ENCODE data around the gene THY1.

THY1 gene

GRCh38 chr11:119369132-119369925, 53.6 kb downstream of the THY1 start:
- DNase-seq (ENCODE audit: low spot score): no peak

GRCh38 chr11:119368121-119369034, 54.6 kb downstream of the THY1 start:
- no peak for DNase-seq (ENCODE audit: low spot score)

- no peak for DNase-seq (ENCODE audit: low spot score)
Observed at GRCh38 chr11:119367661-119368120, 55.3 kb downstream of the THY1 start.

Data from CD4-positive, alpha-beta T cell treated with Interleukin-15 for 4 hours (primary cell).